ENCODE data around the gene FLRT1. TPM values are rescaled to one million over a fixed set of nuclear protein-coding genes. Genes with fewer than 3 reads are reported as not detected.

The FLRT1 gene
- total RNA-seq, 4 donors from 2014 or later = not detected

DNA sequence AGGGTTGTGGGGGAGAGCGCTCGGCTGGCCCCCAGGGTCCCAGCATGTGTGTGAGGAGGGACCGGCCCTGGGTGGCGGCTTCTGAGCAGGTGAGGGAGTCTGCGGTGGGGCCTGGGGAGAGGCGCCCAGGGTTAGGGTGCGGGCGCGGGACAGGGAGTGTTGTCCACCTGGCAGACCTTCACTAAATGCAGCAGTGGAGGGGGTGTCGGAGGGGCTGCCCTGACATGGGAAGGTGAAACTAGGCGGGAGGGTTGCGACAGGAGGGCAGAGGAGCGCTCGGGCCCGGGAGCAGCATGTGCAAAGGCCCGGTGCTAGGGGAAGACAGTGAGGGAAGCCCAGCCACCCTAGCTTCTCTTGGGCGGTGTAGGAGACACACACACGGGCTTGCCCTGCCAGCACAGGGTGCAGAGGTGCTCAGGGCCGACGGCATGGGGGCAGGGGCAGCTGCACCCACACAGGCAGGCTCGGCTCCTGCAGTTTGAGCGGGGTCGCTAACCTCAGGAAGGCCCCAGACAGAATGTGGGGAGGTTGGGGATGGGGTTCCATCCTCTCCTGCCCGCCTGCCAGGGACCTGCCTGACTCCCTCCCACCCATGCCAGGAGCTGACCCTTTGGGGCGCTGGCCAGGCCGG lies 27.3 kb upstream of the FLRT1 start:
- ATAC-seq = no peak
- Histone ChIP-seq H3K4me1 (peaks cover 6 to 10% of the 10 kb centered on the region in 2 donors), H3K27me3 (no peaks in the 10 kb centered on the region), H3K9me3 (no peaks in the 10 kb centered on the region), H3K27ac (peak overlapping the region in 2 of 4 donors; percentile 39 to 61), H3K4me3 (peak overlapping the region in 1 of 4 donors; percentile 26), H3K36me3 (no peaks in the 10 kb centered on the region)
- intact Hi-C loops (cut with DNase I; ENCODE audit: low total_unique reads) = no loop called here
- no peak for TF ChIP-seq POLR2A (IDR thresholded peaks at IDR 0.05)
- TF ChIP-seq, protein P1, sequence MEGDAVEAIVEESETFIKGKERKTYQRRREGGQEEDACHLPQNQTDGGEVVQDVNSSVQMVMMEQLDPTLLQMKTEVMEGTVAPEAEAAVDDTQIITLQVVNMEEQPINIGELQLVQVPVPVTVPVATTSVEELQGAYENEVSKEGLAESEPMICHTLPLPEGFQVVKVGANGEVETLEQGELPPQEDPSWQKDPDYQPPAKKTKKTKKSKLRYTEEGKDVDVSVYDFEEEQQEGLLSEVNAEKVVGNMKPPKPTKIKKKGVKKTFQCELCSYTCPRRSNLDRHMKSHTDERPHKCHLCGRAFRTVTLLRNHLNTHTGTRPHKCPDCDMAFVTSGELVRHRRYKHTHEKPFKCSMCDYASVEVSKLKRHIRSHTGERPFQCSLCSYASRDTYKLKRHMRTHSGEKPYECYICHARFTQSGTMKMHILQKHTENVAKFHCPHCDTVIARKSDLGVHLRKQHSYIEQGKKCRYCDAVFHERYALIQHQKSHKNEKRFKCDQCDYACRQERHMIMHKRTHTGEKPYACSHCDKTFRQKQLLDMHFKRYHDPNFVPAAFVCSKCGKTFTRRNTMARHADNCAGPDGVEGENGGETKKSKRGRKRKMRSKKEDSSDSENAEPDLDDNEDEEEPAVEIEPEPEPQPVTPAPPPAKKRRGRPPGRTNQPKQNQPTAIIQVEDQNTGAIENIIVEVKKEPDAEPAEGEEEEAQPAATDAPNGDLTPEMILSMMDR (IDR thresholded peaks at IDR 0.05 in 4 of 5, conservative IDR thresholded peaks at IDR 0.05 in 1 of 5) = no peak
- in situ Hi-C loops (cut with MboI; ENCODE audit: low sequenced_read_pairs in 4 of 4) = no loop called here
- no peak for DNase-seq

DNA sequence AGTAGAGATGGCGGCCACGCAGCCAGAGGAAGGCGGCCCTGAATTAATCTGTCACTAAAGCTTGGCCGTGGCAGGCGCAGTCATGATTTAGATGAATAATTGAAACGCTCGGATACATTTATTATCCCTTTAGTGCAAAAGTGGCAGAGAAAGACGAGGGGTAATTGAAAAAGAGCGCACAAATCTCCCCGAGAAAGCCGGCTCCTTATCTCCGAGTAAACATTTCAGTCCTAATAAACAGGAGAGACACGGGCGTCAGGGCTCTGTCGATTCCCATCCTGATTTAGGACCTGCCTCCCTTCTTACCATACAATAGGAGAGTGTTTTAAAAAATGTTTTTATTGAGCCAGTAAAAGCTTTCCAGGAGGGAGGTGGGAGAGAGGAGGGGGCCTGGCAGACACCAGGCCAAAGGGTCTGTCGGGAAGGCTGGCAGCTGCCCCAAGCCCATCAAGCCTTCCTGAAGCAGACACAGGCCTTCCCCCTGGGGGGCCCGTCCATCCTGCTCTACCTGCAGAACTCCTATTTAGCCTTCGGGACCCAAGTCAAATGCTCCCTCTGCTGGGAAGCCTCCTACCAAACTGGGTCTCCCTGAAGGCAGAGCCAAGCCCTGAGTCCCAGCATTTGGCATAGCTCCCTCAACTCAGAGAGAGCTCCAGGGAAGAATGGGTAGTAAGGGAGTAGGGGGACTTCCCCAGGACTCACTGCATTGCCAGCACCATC lies 26.7 kb upstream of the FLRT1 start:
- Histone ChIP-seq H3K4me3 (no peak overlapping the region), H3K27ac (no peak overlapping the region), H3K36me3 (no peaks in the 10 kb centered on the region), H3K27me3 (no peaks in the 10 kb centered on the region), H3K4me1 (peaks cover 6 to 10% of the 10 kb centered on the region in 2 donors), H3K9me3 (no peaks in the 10 kb centered on the region)
- DNase-seq (no peak), ATAC-seq (no peak)
- intact Hi-C loops (cut with DNase I; ENCODE audit: low total_unique reads) = no loop called here
- in situ Hi-C loops (cut with MboI; ENCODE audit: low sequenced_read_pairs in 4 of 4) = no loop called here
- TF ChIP-seq POLR2A (IDR thresholded peaks at IDR 0.05) = no peak
- TF ChIP-seq, protein P1 (IDR thresholded peaks at IDR 0.05 in 4 of 5, conservative IDR thresholded peaks at IDR 0.05 in 1 of 5) = no peak

DNA sequence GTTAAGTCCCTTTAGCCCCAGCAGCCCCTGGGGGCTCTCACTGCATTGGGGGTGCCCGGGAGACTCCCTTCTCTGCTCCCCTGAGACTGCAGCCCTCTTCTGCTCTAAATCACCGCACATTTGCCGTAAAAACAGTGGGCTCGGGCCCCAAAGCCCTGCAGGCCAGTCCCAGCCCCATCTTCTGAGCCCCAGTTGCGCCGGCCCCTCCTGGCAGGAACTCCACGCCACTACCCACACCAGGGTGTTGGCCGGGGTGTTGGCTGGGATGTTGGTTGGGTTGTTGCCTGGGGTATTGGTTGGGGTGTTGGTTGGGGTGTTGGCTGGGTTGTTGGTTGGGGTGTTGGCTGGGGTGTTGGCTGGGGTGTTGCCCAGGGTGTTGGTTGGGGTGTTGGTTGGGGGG lies 26.0 kb upstream of the FLRT1 start:
- DNase-seq (no peak), ATAC-seq (no peak)
- H3K36me3 ChIP-seq = no peaks in the 10 kb centered on the region
- H3K4me3 ChIP-seq = no peak overlapping the region
- TF ChIP-seq, protein P1 (IDR thresholded peaks at IDR 0.05 in 4 of 5, conservative IDR thresholded peaks at IDR 0.05 in 1 of 5) = no peak
- TF ChIP-seq POLR2A (IDR thresholded peaks at IDR 0.05) = no peak
- in situ Hi-C loops (cut with MboI; ENCODE audit: low sequenced_read_pairs in 4 of 4) (no loop called here), intact Hi-C loops (cut with DNase I; ENCODE audit: low total_unique reads) (no loop called here)
- H3K4me1 ChIP-seq = peaks cover 6 to 10% of the 10 kb centered on the region in 2 donors
- H3K9me3 ChIP-seq = no peaks in the 10 kb centered on the region
- H3K27me3 ChIP-seq = no peaks in the 10 kb centered on the region
- no peak overlapping the region for H3K27ac ChIP-seq

DNA sequence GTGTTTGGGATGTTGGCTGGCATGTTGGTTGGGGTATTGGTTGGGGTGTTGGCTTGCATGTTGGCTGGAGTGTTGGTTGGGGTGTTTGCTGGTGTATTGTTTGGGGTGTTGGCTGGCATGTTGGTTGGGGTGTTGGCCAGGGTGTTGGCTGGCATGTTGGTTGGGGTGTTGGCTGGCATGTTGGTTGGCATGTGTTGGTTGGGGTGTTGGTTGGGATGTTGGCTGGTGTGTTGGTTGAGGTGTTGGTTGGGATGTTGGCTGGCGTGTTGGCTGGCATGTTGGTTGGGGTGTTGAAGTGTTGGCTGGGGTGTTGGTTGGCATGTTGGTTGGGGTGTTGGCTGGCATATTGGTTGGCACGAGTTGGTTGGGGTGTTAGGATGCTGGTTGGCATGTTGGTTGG lies 24.9 kb upstream of the FLRT1 start:
- DNase-seq = no peak
- Histone ChIP-seq H3K9me3 (no peaks in the 10 kb centered on the region), H3K27ac (no peak overlapping the region), H3K4me1 (peaks cover 6 to 10% of the 10 kb centered on the region in 2 donors), H3K36me3 (no peaks in the 10 kb centered on the region), H3K27me3 (no peaks in the 10 kb centered on the region), H3K4me3 (no peak overlapping the region)
- intact Hi-C loops (cut with DNase I; ENCODE audit: low total_unique reads) (no loop called here), in situ Hi-C loops (cut with MboI; ENCODE audit: low sequenced_read_pairs in 4 of 4) (no loop called here)
- TF ChIP-seq, protein P1 (IDR thresholded peaks at IDR 0.05 in 4 of 5, conservative IDR thresholded peaks at IDR 0.05 in 1 of 5) = no peak
- no peak for TF ChIP-seq POLR2A (IDR thresholded peaks at IDR 0.05)
- ATAC-seq = no peak

Measured in gastrocnemius medialis (tissue), 4 donors.